GM12878 (cell line): ENCODE data around the gene DNASE2. TPM values are rescaled to one million over a fixed set of nuclear protein-coding genes. Genes with fewer than 3 reads are reported as not detected.

ENCODE experiments used
- ATAC-seq: fragments of 200-7000 bp; cut with Tn5 transposase; 3 replicates; pipeline ENCODE4 v1.9.1; 2020; ENCODE audit warnings: mild to moderate bottlenecking, moderate library complexity
- BruUV-seq: library from RNA; stranded (reverse); fragments of 400-500 nt; replicated peaks from 2 replicates; lab custom pipeline; 2021; lab: Mats Ljungman, UMichigan
- CTCF ChIA-PET: fragments of 300-600 bp; sonication (Branson Sonifier 250); formaldehyde crosslinking; extraction: SDS; loops from one replicate; lab custom pipeline; 2021; ENCODE audit warnings: inconsistent platforms; lab: Yijun Ruan, JAX
- POLR2A ChIA-PET: fragments of 350-600 bp; formaldehyde crosslinking; extraction: SDS; loops from one replicate; lab custom pipeline; 2021; ENCODE audit warnings: inconsistent platforms; lab: Charles Lee
- RAD21 ChIA-PET: fragments of 300-600 bp; sonication (Branson Sonifier 250); formaldehyde crosslinking; loops from one replicate; lab custom pipeline; 2023; ENCODE audit warnings: antibody characterized with exemption; ENCODE audit not compliant: unreplicated experiment; lab: Charles Lee
- SMC1A ChIA-PET: fragments of 300-600 bp; sonication (Branson Sonifier 250); formaldehyde crosslinking; loops from one replicate; lab custom pipeline; 2023; ENCODE audit not compliant: unreplicated experiment, uncharacterized antibody; lab: Charles Lee
- DNase-seq: peaks from one replicate; pipeline ENCODE4 v3.0.0-alpha.2; 2011; ENCODE audit warnings: low read depth, low spot score
- FAIRE-seq: peaks from 3 replicates; lab custom pipeline; 2011; peaks lifted over from hg19 to GRCh38; lab: Jason Lieb, UNC
- H2AFZ ChIP-seq: 2 replicates; pipeline ENCODE4 v1.6.0; 2011; ENCODE audit warnings: low read depth, low read length, control low read depth; ENCODE audit not compliant: control insufficient read depth
- H3K27ac ChIP-seq: 2 replicates; pipeline ENCODE4 v1.5.1; 2011; ENCODE audit warnings: control low read depth; ENCODE audit not compliant: control insufficient read depth, insufficient read depth
- H3K27me3 ChIP-seq, 2 experiments: replicated peaks in 1 of 2; 2 replicates each; pipeline versions ENCODE4 v1.6.0 to v1.6.1; 2011; ENCODE audit warnings: low read length in 1 of 2; ENCODE audit not compliant: control insufficient read depth in 2 of 2, insufficient read depth in 2 of 2
- H3K36me3 ChIP-seq, 2 experiments: 2 replicates each; pipeline ENCODE4 v1.5.1; 2011; ENCODE audit warnings: low read length in 1 of 2; ENCODE audit not compliant: control insufficient read depth in 2 of 2, insufficient read depth in 2 of 2
- H3K4me1 ChIP-seq: 2 replicates; pipeline ENCODE4 v1.6.1; 2011; ENCODE audit warnings: mild to moderate bottlenecking, low read length, moderate library complexity, mixed read lengths; ENCODE audit not compliant: control insufficient read depth, insufficient read depth
- H3K4me2 ChIP-seq: 2 replicates; pipeline ENCODE4 v1.6.0; 2011; ENCODE audit warnings: control low read depth; ENCODE audit not compliant: control insufficient read depth, insufficient read depth
- H3K4me3 ChIP-seq: fragments of 200-600 bp; sonication (generic); 2 replicates; pipeline ENCODE4 v1.5.1; 2016
- H3K79me2 ChIP-seq: 2 replicates; pipeline ENCODE4 v1.6.0; 2011; ENCODE audit warnings: low read length; ENCODE audit not compliant: control insufficient read depth, insufficient read depth
- H3K9ac ChIP-seq: 2 replicates; pipeline ENCODE4 v1.8.0; 2011; ENCODE audit warnings: low read length, control low read depth, mixed read lengths; ENCODE audit not compliant: control insufficient read depth, insufficient read depth
- H3K9me3 ChIP-seq: replicated peaks from 3 replicates; pipeline ENCODE4 v1.5.1; 2011; ENCODE audit warnings: mild to moderate bottlenecking, low read length; ENCODE audit not compliant: control insufficient read depth, insufficient read depth
- H4K20me1 ChIP-seq: 2 replicates; pipeline ENCODE4 v1.6.0; 2011; ENCODE audit not compliant: control insufficient read depth, insufficient read depth
- ATF2 ChIP-seq: IDR thresholded peaks from 2 replicates; pipeline ENCODE4 v1.6.1; 2012; ENCODE audit warnings: low read length, inconsistent platforms
- CEBPB ChIP-seq, 2 experiments: fragments of 150-350 bp in 1 of 2; IDR thresholded peaks; 2 replicates each; pipeline ENCODE4 v1.6.1; 2012 to 2014; ENCODE audit warnings: low read depth in 2 of 2, low read length in 2 of 2, borderline replicate concordance in 1 of 2, inconsistent platforms in 1 of 2
- KDM1A ChIP-seq: fragments of 200-600 bp; sonication (generic); IDR thresholded peaks from 2 replicates; pipeline ENCODE4 v1.6.1; 2016; ENCODE audit warnings: borderline replicate concordance
- MYB ChIP-seq: fragments of 150-350 bp; IDR thresholded peaks from 2 replicates; pipeline ENCODE4 v1.6.1; 2014; ENCODE audit warnings: mild to moderate bottlenecking, low read depth, low read length, borderline replicate concordance
- TCF12 ChIP-seq: IDR thresholded peaks from 2 replicates; pipeline ENCODE4 v1.6.1; 2011; ENCODE audit warnings: low read depth, mild to moderate bottlenecking, low read length
- WGBS: methylation state at CpG from one replicate; pipeline ENCODE4 v1.1.6; 2016; ENCODE audit warnings: low lambda C conversion rate; ENCODE audit not compliant: insufficient replicate concordance, insufficient coverage; ENCODE audit errors: missing lambda C conversion rate; 5-methylcytosine and 5-hydroxymethylcytosine counted together
- in situ Hi-C: fragments of 300-500 bp; cut with MboI; formaldehyde crosslinking; loops from 9 replicates; pipeline ENCODE4 v1.14.3; 2018; ENCODE audit warnings: mixed read lengths
- intact Hi-C: fragments of 100-400 bp; cut with micrococcal nuclease; formaldehyde crosslinking; loops from one replicate; pipeline ENCODE4 v1.14.2; 2022; ENCODE audit not compliant: unreplicated experiment
- polyA plus RNA-seq, 11 experiments: library from polyadenylated mRNA; depleted of rRNA in 4 of 11; unstranded in 6 of 11; stranded (reverse) in 5 of 11; fragments of >200 nt; fragmentation: Nextera tagmentation in 4 of 11; fragmentation: Illumina TruSeq in 1 of 11; extraction: Ambion mirVana in 4 of 11; extraction: Trizol in 1 of 11; gene quantifications; 1 replicate in 1 of 11; 2 replicates in 10 of 11; pipeline versions ENCODE4 v1.2.1 to v1.2.3, GENCODE V29; 2011 to 2016; ENCODE audit warnings: inconsistent platforms in 2 of 11, missing spikeins in 2 of 11, low read depth in 1 of 11
- total RNA-seq, 4 experiments: library from RNA; depleted of rRNA in 3 of 4; stranded (reverse); fragments of >200 nt in 3 of 4; fragmentation: Illumina TruSeq in 1 of 4; extraction: Trizol in 1 of 4; gene quantifications; 2 replicates each; pipeline versions ENCODE4 v1.2.1 to v1.2.3, GENCODE V29; 2013 to 2021

Gene DNASE2
- total and polyA plus RNA-seq, 10 of the 15 experiments (the other 5 are each of a cell fraction or from before 2014, with no cell fraction given) = 4.9 to 32.1 (median 22.0) TPM

- Histone ChIP-seq H3K9ac (no peak overlapping the region), H3K79me2 (no peaks in the 10 kb centered on the region), H3K9me3 (no peaks in the 10 kb centered on the region), H3K27me3 (no peaks in the 10 kb centered on the region), H3K4me3 (no peak overlapping the region), H2AFZ (no peak overlapping the region), H3K36me3 (no peaks in the 10 kb centered on the region), H3K27ac (no peak overlapping the region), H3K4me1 (peaks cover 5% of the 10 kb centered on the region; the same call in 1 of the 2 replicates), H3K4me2 (no peak overlapping the region), H4K20me1 (no peaks in the 10 kb centered on the region)
- WGBS = 76% methylated on average over 16 of the region's 19 CpGs
- CTCF ChIA-PET = interaction anchor here (0.9 kb wide), 1 partner anchor 15 kb away, joined by 3 read pairs; no protein-coding TSS in a partner anchor
- BruUV-seq = no TSS peak
- intact Hi-C loops = no loop called here
- in situ Hi-C loops = no loop called here
- ATAC-seq (no peak), DNase-seq (no peak), FAIRE-seq (no peak)
- SMC1A ChIA-PET = interaction anchor here (0.7 kb wide), 1 partner anchor 17 kb away, joined by 3 read pairs; no protein-coding TSS in a partner anchor
- TF ChIP-seq TCF12 = no peak
- TF ChIP-seq ATF2 = no peak
- no peak for TF ChIP-seq CEBPB (IDR thresholded peaks at IDR 0.05; ENCODE audit: borderline replicate concordance in 1 of 2, low read depth in 2 of 2, low read length in 2 of 2)
- TF ChIP-seq MYB = no peak
- no peak for TF ChIP-seq KDM1A
- RAD21 ChIA-PET = no interaction called here
- POLR2A ChIA-PET = no interaction called here
These were observed 15.4 kb downstream of the DNASE2 start for GRCh38 chr19:12865746-12866415.
